Measurements from ENCODE around the gene ARMC7.

GRCh38 chr17:75138519-75138918, 28.8 kb downstream of the ARMC7 start:
- TF ChIP-seq POLR2AphosphoS5 (IDR thresholded peaks at IDR 0.05; ENCODE audit: low read depth, low read length) (no peak), CTCF (IDR thresholded peaks at IDR 0.05 in 2 of 3, conservative IDR thresholded peaks at IDR 0.05 in 1 of 3; ENCODE audit: borderline replicate concordance in 1 of 3, insufficient read depth in 1 of 3, low read depth in 2 of 3, low read length in 2 of 3) (no peak), ZNF274 (IDR thresholded peaks at IDR 0.05; ENCODE audit: low read depth, low read length) (no peak), POLR2A (IDR thresholded peaks at IDR 0.05; ENCODE audit: borderline replicate concordance, extremely low read depth, insufficient read depth, insufficient read length) (no peak), EZH2 (IDR thresholded peaks at IDR 0.05) (no peak), CBX3 (IDR thresholded peaks at IDR 0.05; ENCODE audit: low read depth) (no peak), RAD21 (IDR thresholded peaks at IDR 0.05; ENCODE audit: low read depth) (no peak), SIN3A (IDR thresholded peaks at IDR 0.05; ENCODE audit: low read depth) (no peak), EZH2phosphoT487 (IDR thresholded peaks at IDR 0.05; ENCODE audit: borderline replicate concordance) (no peak), YY1 (IDR thresholded peaks at IDR 0.05; ENCODE audit: extremely low read depth, insufficient replicate concordance, low read depth, low read length) (no peak), CEBPB (IDR thresholded peaks at IDR 0.05; ENCODE audit: low read depth) (no peak), ELF1 (IDR thresholded peaks at IDR 0.05; ENCODE audit: borderline replicate concordance, low read depth) (no peak), FOSL1 (IDR thresholded peaks at IDR 0.05; ENCODE audit: low read depth) (no peak)

Measured in HCT116 (cell line).